SHP77 (cell line): ENCODE data around the gene IFT74.

Experiments used
- DNase-seq, 2 experiments: peaks; one replicate each; lab custom pipeline; 2025; lab: John Stamatoyannopoulos, UW

The IFT74 gene

GRCh38 chr9:26974927-26975326 is 18.7 kb downstream of the IFT74 start:
- no peak for DNase-seq

GRCh38 chr9:26975728-26976707 is 19.8 kb downstream of the IFT74 start:
- DNase-seq, result peak in 1 of 2 experiments; percentile 24

GRCh38 chr9:26983340-26983739 is 27.1 kb downstream of the IFT74 start:
- DNase-seq, result no peak

- no peak for DNase-seq
Observed at GRCh38 chr9:26995810-26996209, 39.6 kb downstream of the IFT74 start.

GRCh38 chr9:27003426-27004077 is 47.3 kb downstream of the IFT74 start:
- DNase-seq, result no peak

- DNase-seq, result no peak
Observed at GRCh38 chr9:27005491-27005890, 49.3 kb downstream of the IFT74 start, which contains the start of gene LRRC19. Gene LRRC19 (minus strand): TSS chr9:27005672. CDS start chr9:26999694, 5,978 bp downstream.

- DNase-seq, result no peak
Observed at GRCh38 chr9:27019589-27019988, 63.4 kb downstream of the IFT74 start.

GRCh38 chr9:27022920-27023319 is 66.7 kb downstream of the IFT74 start:
- no peak for DNase-seq

- DNase-seq, result no peak
Observed at GRCh38 chr9:27029186-27029585, 73.0 kb downstream of the IFT74 start.

- peak in 1 of 2 experiments; percentile 29 for DNase-seq
Observed at GRCh38 chr9:27033815-27034403, 77.7 kb downstream of the IFT74 start.

- no peak for DNase-seq
Observed at GRCh38 chr9:27037499-27037898, 81.3 kb downstream of the IFT74 start.

GRCh38 chr9:27041746-27042145 is 85.5 kb downstream of the IFT74 start:
- DNase-seq, result no peak

- DNase-seq, result no peak
Observed at GRCh38 chr9:27042476-27042875, 86.3 kb downstream of the IFT74 start.

- DNase-seq, result no peak
Observed at GRCh38 chr9:27043176-27043575, 87.0 kb downstream of the IFT74 start.

GRCh38 chr9:27047136-27047535 is 90.9 kb downstream of the IFT74 start:
- no peak for DNase-seq

- DNase-seq, result no peak
Observed at GRCh38 chr9:27053369-27054022, 97.3 kb downstream of the IFT74 start.

- DNase-seq, result no peak
Observed at GRCh38 chr9:27054125-27054524, 97.9 kb downstream of the IFT74 start.

- no peak for DNase-seq
Observed at GRCh38 chr9:27054841-27055240, 98.6 kb downstream of the IFT74 start.

- no peak for DNase-seq
Observed at GRCh38 chr9:27059412-27059811, 103.2 kb downstream of the IFT74 start.

- no peak for DNase-seq
Observed at GRCh38 chr9:27059907-27060306, 103.7 kb downstream of the IFT74 start.

- no peak for DNase-seq
Observed at GRCh38 chr9:27065288-27065687, 109.1 kb downstream of the IFT74 start.
